GM12878 (cell line): ENCODE measurements around the gene RELT. TPM values are rescaled to one million over a fixed set of nuclear protein-coding genes. Genes with fewer than 3 reads are reported as not detected.
A peak's percentile ranks its signal among the peaks of the same experiment; 100 is the strongest.

Experiments
- ATAC-seq: fragments of 200-7000 bp; cut with Tn5 transposase; 3 replicates; pipeline ENCODE4 v1.9.1; 2020; ENCODE audit warnings: mild to moderate bottlenecking, moderate library complexity
- BruUV-seq: library from RNA; stranded (reverse); fragments of 400-500 nt; replicated peaks from 2 replicates; lab custom pipeline; 2021; lab: Mats Ljungman, UMichigan
- CTCF ChIA-PET: fragments of 300-600 bp; sonication (Branson Sonifier 250); formaldehyde crosslinking; extraction: SDS; loops from one replicate; lab custom pipeline; 2021; ENCODE audit warnings: inconsistent platforms; lab: Yijun Ruan, JAX
- POLR2A ChIA-PET: fragments of 350-600 bp; formaldehyde crosslinking; extraction: SDS; loops from one replicate; lab custom pipeline; 2021; ENCODE audit warnings: inconsistent platforms; lab: Charles Lee
- RAD21 ChIA-PET: fragments of 300-600 bp; sonication (Branson Sonifier 250); formaldehyde crosslinking; loops from one replicate; lab custom pipeline; 2023; ENCODE audit warnings: antibody characterized with exemption; ENCODE audit not compliant: unreplicated experiment; lab: Charles Lee
- SMC1A ChIA-PET: fragments of 300-600 bp; sonication (Branson Sonifier 250); formaldehyde crosslinking; loops from one replicate; lab custom pipeline; 2023; ENCODE audit not compliant: unreplicated experiment, uncharacterized antibody; lab: Charles Lee
- DNase-seq: peaks from one replicate; pipeline ENCODE4 v3.0.0-alpha.2; 2011; ENCODE audit warnings: low read depth, low spot score
- FAIRE-seq: peaks from 3 replicates; lab custom pipeline; 2011; peaks lifted over from hg19 to GRCh38; lab: Jason Lieb, UNC
- H2AFZ ChIP-seq: 2 replicates; pipeline ENCODE4 v1.6.0; 2011; ENCODE audit warnings: low read depth, low read length, control low read depth; ENCODE audit not compliant: control insufficient read depth
- H3K27ac ChIP-seq: 2 replicates; pipeline ENCODE4 v1.5.1; 2011; ENCODE audit warnings: control low read depth; ENCODE audit not compliant: control insufficient read depth, insufficient read depth
- H3K27me3 ChIP-seq, 2 experiments: replicated peaks in 1 of 2; 2 replicates each; pipeline versions ENCODE4 v1.6.0 to v1.6.1; 2011; ENCODE audit warnings: low read length in 1 of 2; ENCODE audit not compliant: control insufficient read depth in 2 of 2, insufficient read depth in 2 of 2
- H3K36me3 ChIP-seq, 2 experiments: 2 replicates each; pipeline ENCODE4 v1.5.1; 2011; ENCODE audit warnings: low read length in 1 of 2; ENCODE audit not compliant: control insufficient read depth in 2 of 2, insufficient read depth in 2 of 2
- H3K4me1 ChIP-seq: 2 replicates; pipeline ENCODE4 v1.6.1; 2011; ENCODE audit warnings: mild to moderate bottlenecking, low read length, moderate library complexity, mixed read lengths; ENCODE audit not compliant: control insufficient read depth, insufficient read depth
- H3K4me2 ChIP-seq: 2 replicates; pipeline ENCODE4 v1.6.0; 2011; ENCODE audit warnings: control low read depth; ENCODE audit not compliant: control insufficient read depth, insufficient read depth
- H3K4me3 ChIP-seq: fragments of 200-600 bp; sonication (generic); 2 replicates; pipeline ENCODE4 v1.5.1; 2016
- H3K79me2 ChIP-seq: 2 replicates; pipeline ENCODE4 v1.6.0; 2011; ENCODE audit warnings: low read length; ENCODE audit not compliant: control insufficient read depth, insufficient read depth
- H3K9ac ChIP-seq: 2 replicates; pipeline ENCODE4 v1.8.0; 2011; ENCODE audit warnings: low read length, control low read depth, mixed read lengths; ENCODE audit not compliant: control insufficient read depth, insufficient read depth
- H3K9me3 ChIP-seq: replicated peaks from 3 replicates; pipeline ENCODE4 v1.5.1; 2011; ENCODE audit warnings: mild to moderate bottlenecking, low read length; ENCODE audit not compliant: control insufficient read depth, insufficient read depth
- H4K20me1 ChIP-seq: 2 replicates; pipeline ENCODE4 v1.6.0; 2011; ENCODE audit not compliant: control insufficient read depth, insufficient read depth
- BHLHE40 ChIP-seq, 2 experiments: fragments of 450-650 bp in 1 of 2; IDR thresholded peaks; 2 replicates each; pipeline ENCODE4 v1.6.1; 2011 to 2017; ENCODE audit warnings: low read depth in 2 of 2, borderline replicate concordance in 1 of 2, improper control_type of control experiment in 1 of 2, low read length in 1 of 2, mild to moderate bottlenecking in 1 of 2
- EP300 ChIP-seq, 2 experiments: fragments of 150-350 bp in 1 of 2; IDR thresholded peaks; 2 replicates each; pipeline ENCODE4 v1.6.1; 2011 to 2012; ENCODE audit warnings: low read depth in 2 of 2, low read length in 2 of 2, borderline replicate concordance in 1 of 2, improper control_type of control experiment in 1 of 2, inconsistent platforms in 1 of 2; ENCODE audit not compliant: control insufficient read depth in 1 of 2
- IKZF2 ChIP-seq, 2 experiments: fragments of 450-650 bp; IDR thresholded peaks; 2 replicates each; pipeline ENCODE4 v1.6.1; 2017; ENCODE audit warnings: mild to moderate bottlenecking in 2 of 2, moderate library complexity in 2 of 2
- POLR2A ChIP-seq: IDR thresholded peaks from 2 replicates; pipeline ENCODE4 v1.6.1; 2011; ENCODE audit warnings: low read depth, mild to moderate bottlenecking, low read length
- POLR2AphosphoS5 ChIP-seq: IDR thresholded peaks from 2 replicates; pipeline ENCODE4 v1.6.1; 2011; ENCODE audit warnings: mild to moderate bottlenecking, low read length, inconsistent platforms
- RBBP5 ChIP-seq: fragments of 200-600 bp; sonication (generic); conservative IDR thresholded peaks from 2 replicates; pipeline ENCODE4 v1.6.1; 2016
- RUNX3 ChIP-seq: IDR thresholded peaks from 2 replicates; pipeline ENCODE4 v1.6.1; 2012; ENCODE audit warnings: low read length, inconsistent platforms
- SIN3A ChIP-seq: IDR thresholded peaks from 2 replicates; pipeline ENCODE4 v1.6.1; 2012; ENCODE audit warnings: low read depth, low read length, improper control_type of control experiment
- SIX5 ChIP-seq: IDR thresholded peaks from 2 replicates; pipeline ENCODE4 v1.6.1; 2011; ENCODE audit warnings: mild to moderate bottlenecking, low read depth, low read length, moderate library complexity; ENCODE audit not compliant: severe bottlenecking
- TCF12 ChIP-seq: IDR thresholded peaks from 2 replicates; pipeline ENCODE4 v1.6.1; 2011; ENCODE audit warnings: low read depth, mild to moderate bottlenecking, low read length
- YY1 ChIP-seq: IDR thresholded peaks from 2 replicates; pipeline ENCODE4 v1.6.1; 2011; ENCODE audit warnings: low read depth, mild to moderate bottlenecking, low read length
- ZNF207 ChIP-seq: fragments of 450-650 bp; IDR thresholded peaks from 2 replicates; pipeline ENCODE4 v1.6.1; 2014; ENCODE audit warnings: antibody characterized with exemption, mild to moderate bottlenecking, borderline replicate concordance
- ZSCAN29 ChIP-seq: fragments of 450-650 bp; IDR thresholded peaks from 2 replicates; pipeline ENCODE4 v1.6.1; 2017; ENCODE audit warnings: mild to moderate bottlenecking, moderate library complexity
- WGBS: methylation state at CpG from one replicate; pipeline ENCODE4 v1.1.6; 2016; ENCODE audit warnings: low lambda C conversion rate; ENCODE audit not compliant: insufficient replicate concordance, insufficient coverage; ENCODE audit errors: missing lambda C conversion rate; 5-methylcytosine and 5-hydroxymethylcytosine counted together
- in situ Hi-C: fragments of 300-500 bp; cut with MboI; formaldehyde crosslinking; loops from 9 replicates; pipeline ENCODE4 v1.14.3; 2018; ENCODE audit warnings: mixed read lengths
- intact Hi-C: fragments of 100-400 bp; cut with micrococcal nuclease; formaldehyde crosslinking; loops from one replicate; pipeline ENCODE4 v1.14.2; 2022; ENCODE audit not compliant: unreplicated experiment
- polyA plus RNA-seq, 11 experiments: library from polyadenylated mRNA; depleted of rRNA in 4 of 11; unstranded in 6 of 11; stranded (reverse) in 5 of 11; fragments of >200 nt; fragmentation: Nextera tagmentation in 4 of 11; fragmentation: Illumina TruSeq in 1 of 11; extraction: Ambion mirVana in 4 of 11; extraction: Trizol in 1 of 11; gene quantifications; 1 replicate in 1 of 11; 2 replicates in 10 of 11; pipeline versions ENCODE4 v1.2.1 to v1.2.3, GENCODE V29; 2011 to 2016; ENCODE audit warnings: inconsistent platforms in 2 of 11, missing spikeins in 2 of 11, low read depth in 1 of 11
- total RNA-seq, 4 experiments: library from RNA; depleted of rRNA in 3 of 4; stranded (reverse); fragments of >200 nt in 3 of 4; fragmentation: Illumina TruSeq in 1 of 4; extraction: Trizol in 1 of 4; gene quantifications; 2 replicates each; pipeline versions ENCODE4 v1.2.1 to v1.2.3, GENCODE V29; 2013 to 2021
- TF ChIP-seq, protein P1 (sequence below): fragments of 450-650 bp; formaldehyde crosslinking; IDR thresholded peaks from 2 replicates; pipeline ENCODE4 v1.4.0; 2022; ENCODE audit warnings: mild to moderate bottlenecking, moderate library complexity
- TF ChIP-seq, protein P2 (sequence below): IDR thresholded peaks from 2 replicates; pipeline ENCODE4 v1.6.1; 2012; ENCODE audit warnings: low read depth, low read length, improper control_type of control experiment
- TF ChIP-seq, protein P3 (sequence below), 3 experiments: IDR thresholded peaks in 2 of 3; conservative IDR thresholded peaks in 1 of 3; 2 replicates each; pipeline ENCODE4 v1.5.1; 2011; ENCODE audit warnings: low read depth in 3 of 3, low read length in 3 of 3, mild to moderate bottlenecking in 3 of 3, control low read depth in 2 of 3, moderate library complexity in 2 of 3, inconsistent platforms in 1 of 3, mixed read lengths in 1 of 3; ENCODE audit not compliant: control insufficient read depth in 2 of 3, insufficient read depth in 1 of 3; ENCODE audit errors: extremely low read depth in 1 of 3
- TF ChIP-seq, protein P4 (sequence below): IDR thresholded peaks from 2 replicates; pipeline ENCODE4 v1.6.1; 2011; ENCODE audit warnings: low read depth, low read length, improper control_type of control experiment, borderline replicate concordance

Gene RELT
- total and polyA plus RNA-seq, 10 of the 15 experiments (the other 5 are each of a cell fraction or from before 2014, with no cell fraction given) = 1.2 to 28.5 (median 10.8) TPM

DNA sequence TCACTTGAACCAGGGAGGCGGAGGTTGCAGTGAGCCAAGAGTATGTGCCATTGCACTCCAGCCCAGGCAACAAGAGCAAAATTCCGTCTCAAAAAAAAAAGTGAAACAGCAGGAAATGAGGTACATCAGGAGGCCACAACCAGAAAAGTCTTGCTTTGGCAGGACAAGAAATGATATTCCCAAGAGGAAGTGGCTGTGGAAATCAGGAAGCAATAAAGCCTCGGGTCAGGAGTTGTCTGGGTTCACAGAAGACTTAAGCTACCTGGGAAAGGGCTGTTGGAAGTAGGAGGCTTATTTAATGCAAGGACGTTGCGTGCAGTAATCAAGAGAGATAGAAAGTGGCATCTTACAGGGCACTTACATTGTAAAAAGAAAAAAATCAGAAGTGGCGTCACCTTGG lies 9.2 kb upstream of the RELT start (continued):
- TF ChIP-seq, protein P1, sequence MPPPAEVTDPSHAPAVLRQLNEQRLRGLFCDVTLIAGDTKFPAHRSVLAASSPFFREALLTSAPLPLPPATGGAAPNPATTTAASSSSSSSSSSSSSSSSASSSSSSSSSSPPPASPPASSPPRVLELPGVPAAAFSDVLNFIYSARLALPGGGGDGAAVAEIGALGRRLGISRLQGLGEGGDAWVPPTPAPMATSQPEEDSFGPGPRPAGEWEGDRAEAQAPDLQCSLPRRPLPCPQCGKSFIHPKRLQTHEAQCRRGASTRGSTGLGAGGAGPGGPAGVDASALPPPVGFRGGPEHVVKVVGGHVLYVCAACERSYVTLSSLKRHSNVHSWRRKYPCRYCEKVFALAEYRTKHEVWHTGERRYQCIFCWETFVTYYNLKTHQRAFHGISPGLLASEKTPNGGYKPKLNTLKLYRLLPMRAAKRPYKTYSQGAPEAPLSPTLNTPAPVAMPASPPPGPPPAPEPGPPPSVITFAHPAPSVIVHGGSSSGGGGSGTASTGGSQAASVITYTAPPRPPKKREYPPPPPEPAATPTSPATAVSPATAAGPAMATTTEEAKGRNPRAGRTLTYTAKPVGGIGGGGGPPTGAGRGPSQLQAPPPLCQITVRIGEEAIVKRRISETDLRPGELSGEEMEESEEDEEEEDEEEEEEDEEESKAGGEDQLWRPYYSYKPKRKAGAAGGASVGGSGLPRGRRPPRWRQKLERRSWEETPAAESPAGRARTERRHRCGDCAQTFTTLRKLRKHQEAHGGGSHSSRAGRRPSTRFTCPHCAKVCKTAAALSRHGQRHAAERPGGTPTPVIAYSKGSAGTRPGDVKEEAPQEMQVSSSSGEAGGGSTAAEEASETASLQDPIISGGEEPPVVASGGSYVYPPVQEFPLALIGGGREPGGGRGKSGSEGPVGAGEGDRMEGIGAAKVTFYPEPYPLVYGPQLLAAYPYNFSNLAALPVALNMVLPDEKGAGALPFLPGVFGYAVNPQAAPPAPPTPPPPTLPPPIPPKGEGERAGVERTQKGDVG = no peak
- TF ChIP-seq EP300 (IDR thresholded peaks at IDR 0.05; ENCODE audit: borderline replicate concordance in 1 of 2, control insufficient read depth in 1 of 2, low read depth in 2 of 2, low read length in 2 of 2) = no peak
- no peak for TF ChIP-seq BHLHE40 (IDR thresholded peaks at IDR 0.05; ENCODE audit: borderline replicate concordance in 1 of 2, low read depth in 2 of 2, low read length in 1 of 2)
- TF ChIP-seq SIN3A = no peak
- TF ChIP-seq ZNF207 = no peak
- TF ChIP-seq RBBP5 = no peak
- TF ChIP-seq POLR2AphosphoS5 = no peak
- TF ChIP-seq POLR2A = no peak
- TF ChIP-seq, all 136 proteins: peak for 0

DNA sequence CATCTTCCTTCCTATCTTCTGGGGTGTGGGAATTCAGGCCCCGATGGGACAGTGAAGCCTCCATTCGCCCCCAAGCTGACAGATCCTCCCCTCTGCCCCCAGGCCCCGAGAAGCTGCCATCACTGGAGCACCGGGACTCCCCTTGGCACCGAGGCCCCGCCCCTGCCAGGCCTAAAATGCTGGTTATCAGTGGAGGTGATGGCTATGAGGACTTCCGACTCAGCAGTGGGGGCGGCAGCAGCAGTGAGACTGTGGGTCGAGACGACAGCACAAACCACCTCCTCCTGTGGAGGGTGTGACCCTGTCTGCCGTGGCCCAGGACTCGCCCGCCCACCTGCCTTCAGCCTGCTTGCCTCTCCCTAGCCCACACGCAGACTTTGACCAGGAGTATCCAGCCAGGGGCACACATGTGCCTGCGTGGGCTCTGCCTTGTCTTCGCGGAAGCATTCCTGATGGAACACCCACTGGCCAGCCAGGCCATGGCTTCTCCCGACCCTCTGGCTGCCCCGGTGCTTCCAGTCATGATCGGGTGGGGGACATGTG lies 8.6 kb upstream of the RELT start:
- H3K9ac ChIP-seq = no peak overlapping the region
- H3K9me3 ChIP-seq = no peaks in the 10 kb centered on the region
- intact Hi-C loops (no loop called here), in situ Hi-C loops (no loop called here)
- no peak overlapping the region for H3K4me3 ChIP-seq
- H3K4me1 ChIP-seq = peaks cover 19% of the 10 kb centered on the region
- TF ChIP-seq ZSCAN29 (no peak), IKZF2 (IDR thresholded peaks at IDR 0.05) (no peak), RUNX3 (no peak), SIX5 (no peak), YY1 (0 out of 2 replicates have a peak, but pooled peaks have one; percentile 8), TCF12 (no peak)
- TF ChIP-seq, protein P2, sequence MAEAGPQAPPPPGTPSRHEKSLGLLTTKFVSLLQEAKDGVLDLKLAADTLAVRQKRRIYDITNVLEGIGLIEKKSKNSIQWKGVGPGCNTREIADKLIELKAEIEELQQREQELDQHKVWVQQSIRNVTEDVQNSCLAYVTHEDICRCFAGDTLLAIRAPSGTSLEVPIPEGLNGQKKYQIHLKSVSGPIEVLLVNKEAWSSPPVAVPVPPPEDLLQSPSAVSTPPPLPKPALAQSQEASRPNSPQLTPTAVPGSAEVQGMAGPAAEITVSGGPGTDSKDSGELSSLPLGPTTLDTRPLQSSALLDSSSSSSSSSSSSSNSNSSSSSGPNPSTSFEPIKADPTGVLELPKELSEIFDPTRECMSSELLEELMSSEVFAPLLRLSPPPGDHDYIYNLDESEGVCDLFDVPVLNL = no peak
- TF ChIP-seq, protein P3, sequence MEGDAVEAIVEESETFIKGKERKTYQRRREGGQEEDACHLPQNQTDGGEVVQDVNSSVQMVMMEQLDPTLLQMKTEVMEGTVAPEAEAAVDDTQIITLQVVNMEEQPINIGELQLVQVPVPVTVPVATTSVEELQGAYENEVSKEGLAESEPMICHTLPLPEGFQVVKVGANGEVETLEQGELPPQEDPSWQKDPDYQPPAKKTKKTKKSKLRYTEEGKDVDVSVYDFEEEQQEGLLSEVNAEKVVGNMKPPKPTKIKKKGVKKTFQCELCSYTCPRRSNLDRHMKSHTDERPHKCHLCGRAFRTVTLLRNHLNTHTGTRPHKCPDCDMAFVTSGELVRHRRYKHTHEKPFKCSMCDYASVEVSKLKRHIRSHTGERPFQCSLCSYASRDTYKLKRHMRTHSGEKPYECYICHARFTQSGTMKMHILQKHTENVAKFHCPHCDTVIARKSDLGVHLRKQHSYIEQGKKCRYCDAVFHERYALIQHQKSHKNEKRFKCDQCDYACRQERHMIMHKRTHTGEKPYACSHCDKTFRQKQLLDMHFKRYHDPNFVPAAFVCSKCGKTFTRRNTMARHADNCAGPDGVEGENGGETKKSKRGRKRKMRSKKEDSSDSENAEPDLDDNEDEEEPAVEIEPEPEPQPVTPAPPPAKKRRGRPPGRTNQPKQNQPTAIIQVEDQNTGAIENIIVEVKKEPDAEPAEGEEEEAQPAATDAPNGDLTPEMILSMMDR (IDR thresholded peaks at IDR 0.05 in 2 of 3, conservative IDR thresholded peaks at IDR 0.05 in 1 of 3; ENCODE audit: control insufficient read depth in 2 of 3, extremely low read depth in 1 of 3, insufficient read depth in 1 of 3, low read depth in 3 of 3, low read length in 3 of 3) = no peak
- TF ChIP-seq, protein P4, sequence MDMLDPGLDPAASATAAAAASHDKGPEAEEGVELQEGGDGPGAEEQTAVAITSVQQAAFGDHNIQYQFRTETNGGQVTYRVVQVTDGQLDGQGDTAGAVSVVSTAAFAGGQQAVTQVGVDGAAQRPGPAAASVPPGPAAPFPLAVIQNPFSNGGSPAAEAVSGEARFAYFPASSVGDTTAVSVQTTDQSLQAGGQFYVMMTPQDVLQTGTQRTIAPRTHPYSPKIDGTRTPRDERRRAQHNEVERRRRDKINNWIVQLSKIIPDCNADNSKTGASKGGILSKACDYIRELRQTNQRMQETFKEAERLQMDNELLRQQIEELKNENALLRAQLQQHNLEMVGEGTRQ = no peak
- peak overlapping the region; percentile 28; the same call in 1 of the 2 replicates for H3K4me2 ChIP-seq
- peaks cover 0 to 3% of the 10 kb centered on the region in 2 experiments; a peak in 1 of 4 replicates for H3K36me3 ChIP-seq
- POLR2A ChIA-PET = interaction anchor here (0.5 kb wide), 1 partner anchor 277 kb away, joined by 3 read pairs; no protein-coding TSS in a partner anchor
- H3K79me2 ChIP-seq = no peaks in the 10 kb centered on the region
- H3K27ac ChIP-seq = no peak overlapping the region
- 48% methylated on average over 19 of the region's 20 CpGs for WGBS
- peak; percentile 49 for ATAC-seq
- H4K20me1 ChIP-seq = no peaks in the 10 kb centered on the region
- RAD21 ChIA-PET = interaction anchor here (2.0 kb wide), 1 partner anchor 26 kb away, joined by 5 read pairs; no protein-coding TSS in a partner anchor
- SMC1A ChIA-PET = no interaction called here
- peak overlapping the region; percentile 57 for H2AFZ ChIP-seq
- no peak for FAIRE-seq
- CTCF ChIA-PET = interaction anchor here (1.0 to 5.7 kb wide), 5 partner anchors 10 to 32 kb away, joined by 3 to 37 read pairs (median 4); no protein-coding TSS in a partner anchor
- DNase-seq = no peak
- no peaks in the 10 kb centered on the region for H3K27me3 ChIP-seq
- BruUV-seq = no TSS peak
